MCF 10A (cell line): ENCODE results near the gene SEPTIN12. TPM values are rescaled to one million over a fixed set of nuclear protein-coding genes. Genes with fewer than 3 reads are reported as not detected.

Experiments used
- BruUV-seq: library from RNA; stranded (reverse); fragments of 400-500 nt; replicated peaks from 2 replicates; lab custom pipeline; 2021; lab: Mats Ljungman, UMichigan
- CTCF ChIA-PET: fragments of 300-600 bp; sonication (Branson Sonifier 250); formaldehyde crosslinking; extraction: SDS; loops from one replicate; lab custom pipeline; 2021; ENCODE audit warnings: antibody characterized with exemption, inconsistent platforms; lab: Yijun Ruan, JAX
- POLR2A ChIA-PET: fragments of 300-600, 350-650 bp; sonication (Branson Sonifier 250); formaldehyde crosslinking; extraction: SDS; loops from one replicate; lab custom pipeline; 2020; ENCODE audit warnings: antibody characterized with exemption, inconsistent platforms; lab: Yijun Ruan, JAX
- DNase-seq: peaks from one replicate; pipeline ENCODE4 v3.0.0-alpha.2; 2018; ENCODE audit not compliant: unreplicated experiment
- H3K27ac Mint-ChIP-seq: one replicate; pipeline ENCODE4 v1.8.0; 2022; ENCODE audit warnings: mild to moderate bottlenecking, low read depth, mixed read lengths; ENCODE audit not compliant: unreplicated experiment
- H3K27me3 Mint-ChIP-seq: one replicate; pipeline ENCODE4 v1.8.0; 2022; ENCODE audit warnings: mixed read lengths; ENCODE audit not compliant: insufficient read depth, unreplicated experiment
- H3K36me3 Mint-ChIP-seq: one replicate; pipeline ENCODE4 v1.8.0; 2022; ENCODE audit warnings: mild to moderate bottlenecking, moderate library complexity, mixed read lengths; ENCODE audit not compliant: insufficient read depth, unreplicated experiment
- H3K4me1 Mint-ChIP-seq: one replicate; pipeline ENCODE4 v1.8.0; 2022; ENCODE audit warnings: mixed read lengths; ENCODE audit not compliant: insufficient read depth, unreplicated experiment
- H3K4me3 Mint-ChIP-seq: one replicate; pipeline ENCODE4 v1.8.0; 2022; ENCODE audit warnings: mild to moderate bottlenecking, moderate library complexity, mixed read lengths; ENCODE audit not compliant: unreplicated experiment
- H3K9me3 Mint-ChIP-seq: one replicate; pipeline ENCODE4 v1.8.0; 2022; ENCODE audit warnings: mixed read lengths; ENCODE audit not compliant: unreplicated experiment
- CTCF ChIP-seq: fragments of 200-600 bp; IDR thresholded peaks from one replicate; pipeline ENCODE4 v1.8.0; 2022; ENCODE audit warnings: antibody characterized with exemption, mild to moderate bottlenecking; ENCODE audit not compliant: unreplicated experiment
- intact Hi-C: fragments of 100-400 bp; cut with micrococcal nuclease; formaldehyde crosslinking; loops from 2 replicates; pipeline ENCODE4 v1.14.1; 2022
- total RNA-seq: library from RNA; stranded (reverse); gene quantifications from 2 replicates; pipeline ENCODE4 v1.2.3, GENCODE V29; 2022

The SEPTIN12 gene
- total RNA-seq, 1 experiment from 2014 or later = not detected

- peak; percentile 53 for DNase-seq
- Mint-ChIP-seq H3K36me3 (peaks cover 23% of the 10 kb centered on the region), H3K27me3 (no peaks in the 10 kb centered on the region), H3K9me3 (no peaks in the 10 kb centered on the region), H3K4me1 (peaks cover 5% of the 10 kb centered on the region), H3K4me3 (peak overlapping the region; percentile 90), H3K27ac (peak overlapping the region; percentile 95)
- BruUV-seq = TSS peak; percentile 24
- ChIA-PET CTCF (interaction anchor here (0.6 to 1.2 kb wide), 3 partner anchors 32 to 150 kb away, joined by 3 to 4 read pairs (median 3); partner anchors contain the start of genes ANKS3 and DNAAF8), POLR2A (interaction anchor here (0.7 to 4.8 kb wide), 26 partner anchors 8 to 304 kb away, joined by 3 to 64 read pairs (median 4); partner anchors contain the start of genes ANKS3, DNAAF8, NUDT16L1 and ROGDI)
- no peak for TF ChIP-seq CTCF
- intact Hi-C loops = loop anchor here (1.0 to 2.0 kb wide), 4 partner anchors 34 to 188 kb away; partner anchors contain the start of genes ANKS3, DNAAF8, GLYR1 and ROGDI
These were observed 20.1 kb downstream of the SEPTIN12 start for GRCh38 chr16:4767872-4768548.

- Mint-ChIP-seq H3K9me3 (no peaks in the 10 kb centered on the region), H3K27me3 (no peaks in the 10 kb centered on the region), H3K27ac (peak within 1 kb of the TSS; percentile 95), H3K36me3 (peaks cover 31% of the 10 kb centered on the region), H3K4me1 (peaks cover 5% of the 10 kb centered on the region), H3K4me3 (peak within 1 kb of the TSS; percentile 90)
- peak; percentile 95 for DNase-seq
- intact Hi-C loops = loop anchor here (1.0 to 2.0 kb wide), 2 partner anchors 33 to 36 kb away; partner anchors contain the start of genes ANKS3, DNAAF8 and ROGDI
- POLR2A ChIA-PET = interaction anchor here (0.7 to 4.8 kb wide), 12 partner anchors 9 to 198 kb away, joined by 3 to 64 read pairs (median 6); partner anchors contain the start of genes ANKS3, DNAAF8 and ROGDI
- no peak for TF ChIP-seq CTCF
- CTCF ChIA-PET = interaction anchor here (0.7 kb wide), 1 partner anchor 119 kb away, joined by 4 read pairs; no protein-coding TSS in a partner anchor
- no TSS peak for BruUV-seq
These were observed 21.1 kb downstream of the SEPTIN12 start, which contains the start of gene ZNF500 for GRCh38 chr16:4766875-4767628. Gene ZNF500 (minus strand): TSS chr16:4767162. CDS start chr16:4765978, 1,184 bp downstream.

- peak overlapping the region; percentile 95 for H3K27ac Mint-ChIP-seq
These were observed 22.4 kb downstream of the SEPTIN12 start for GRCh38 chr16:4765511-4766474.

More at GRCh38 chr16:4765511-4766474, 22.4 kb downstream of the SEPTIN12 start:
- intact Hi-C loops = loop anchor here (2.0 kb wide), 1 partner anchor 37 kb away; the partner anchor contains the start of gene ROGDI
- TF ChIP-seq CTCF = no peak
- H3K36me3 Mint-ChIP-seq = peaks cover 43% of the 10 kb centered on the region
- BruUV-seq = TSS peak; percentile 18
- ChIA-PET POLR2A (interaction anchor here (1.0 to 4.8 kb wide), 6 partner anchors 7 to 140 kb away, joined by 3 to 64 read pairs (median 10); partner anchors contain the start of genes ANKS3, DNAAF8 and ROGDI), CTCF (interaction anchor here (0.6 to 1.2 kb wide), 3 partner anchors 10 to 363 kb away, joined by 3 to 5 read pairs (median 3); partner anchors contain the start of genes ANKS3 and DNAAF8)
- peaks cover 5% of the 10 kb centered on the region for H3K4me1 Mint-ChIP-seq
- H3K9me3 Mint-ChIP-seq = no peaks in the 10 kb centered on the region
- H3K4me3 Mint-ChIP-seq = peak overlapping the region; percentile 90
- DNase-seq = no peak
- H3K27me3 Mint-ChIP-seq = no peaks in the 10 kb centered on the region
